Mesenteric fat pad (tissue), 1 donor: ENCODE measurements around the gene NRDC. TPM values are rescaled to one million over a fixed set of nuclear protein-coding genes. Genes with fewer than 3 reads are reported as not detected.
A peak's percentile ranks its signal among the peaks of the same experiment; 100 is the strongest.

Experiments
- DNase-seq: peaks from one replicate; pipeline ENCODE4 v3.0.0-alpha.2; 2020; ENCODE audit warnings: low spot score
- long read RNA-seq: library from polyadenylated mRNA; unstranded; transcript quantifications from one replicate; pipeline ENCODE4 v2.0.0, GENCODE V29; 2020
- total RNA-seq: library from RNA; stranded (reverse); fragmentation: NEBNext Ultra II Directional; extraction: Animal tissue kit (Norgen Biotek cat#: 25700); gene quantifications from one replicate; pipeline ENCODE4 v1.2.1, GENCODE V29; 2021
- donor health status: DM: yes; HTN: yes; CAD: no.

The NRDC gene, protein sequence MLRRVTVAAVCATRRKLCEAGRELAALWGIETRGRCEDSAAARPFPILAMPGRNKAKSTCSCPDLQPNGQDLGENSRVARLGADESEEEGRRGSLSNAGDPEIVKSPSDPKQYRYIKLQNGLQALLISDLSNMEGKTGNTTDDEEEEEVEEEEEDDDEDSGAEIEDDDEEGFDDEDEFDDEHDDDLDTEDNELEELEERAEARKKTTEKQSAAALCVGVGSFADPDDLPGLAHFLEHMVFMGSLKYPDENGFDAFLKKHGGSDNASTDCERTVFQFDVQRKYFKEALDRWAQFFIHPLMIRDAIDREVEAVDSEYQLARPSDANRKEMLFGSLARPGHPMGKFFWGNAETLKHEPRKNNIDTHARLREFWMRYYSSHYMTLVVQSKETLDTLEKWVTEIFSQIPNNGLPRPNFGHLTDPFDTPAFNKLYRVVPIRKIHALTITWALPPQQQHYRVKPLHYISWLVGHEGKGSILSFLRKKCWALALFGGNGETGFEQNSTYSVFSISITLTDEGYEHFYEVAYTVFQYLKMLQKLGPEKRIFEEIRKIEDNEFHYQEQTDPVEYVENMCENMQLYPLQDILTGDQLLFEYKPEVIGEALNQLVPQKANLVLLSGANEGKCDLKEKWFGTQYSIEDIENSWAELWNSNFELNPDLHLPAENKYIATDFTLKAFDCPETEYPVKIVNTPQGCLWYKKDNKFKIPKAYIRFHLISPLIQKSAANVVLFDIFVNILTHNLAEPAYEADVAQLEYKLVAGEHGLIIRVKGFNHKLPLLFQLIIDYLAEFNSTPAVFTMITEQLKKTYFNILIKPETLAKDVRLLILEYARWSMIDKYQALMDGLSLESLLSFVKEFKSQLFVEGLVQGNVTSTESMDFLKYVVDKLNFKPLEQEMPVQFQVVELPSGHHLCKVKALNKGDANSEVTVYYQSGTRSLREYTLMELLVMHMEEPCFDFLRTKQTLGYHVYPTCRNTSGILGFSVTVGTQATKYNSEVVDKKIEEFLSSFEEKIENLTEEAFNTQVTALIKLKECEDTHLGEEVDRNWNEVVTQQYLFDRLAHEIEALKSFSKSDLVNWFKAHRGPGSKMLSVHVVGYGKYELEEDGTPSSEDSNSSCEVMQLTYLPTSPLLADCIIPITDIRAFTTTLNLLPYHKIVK
- total RNA-seq = 129 TPM
- long read RNA-seq, transcript NRDC-201 (31 exons, 3,691 nt) = major isoform, 29 of 99 reads
- long read RNA-seq, transcript NRDC-211 (2 exons, 1,020 nt) = minor isoform, 9 of 99 reads
- long read RNA-seq, partial matches to known transcripts = 45 of 99 reads
- long read RNA-seq, other reads (novel, unspliced or antisense) = 13 of 99 reads

DNA sequence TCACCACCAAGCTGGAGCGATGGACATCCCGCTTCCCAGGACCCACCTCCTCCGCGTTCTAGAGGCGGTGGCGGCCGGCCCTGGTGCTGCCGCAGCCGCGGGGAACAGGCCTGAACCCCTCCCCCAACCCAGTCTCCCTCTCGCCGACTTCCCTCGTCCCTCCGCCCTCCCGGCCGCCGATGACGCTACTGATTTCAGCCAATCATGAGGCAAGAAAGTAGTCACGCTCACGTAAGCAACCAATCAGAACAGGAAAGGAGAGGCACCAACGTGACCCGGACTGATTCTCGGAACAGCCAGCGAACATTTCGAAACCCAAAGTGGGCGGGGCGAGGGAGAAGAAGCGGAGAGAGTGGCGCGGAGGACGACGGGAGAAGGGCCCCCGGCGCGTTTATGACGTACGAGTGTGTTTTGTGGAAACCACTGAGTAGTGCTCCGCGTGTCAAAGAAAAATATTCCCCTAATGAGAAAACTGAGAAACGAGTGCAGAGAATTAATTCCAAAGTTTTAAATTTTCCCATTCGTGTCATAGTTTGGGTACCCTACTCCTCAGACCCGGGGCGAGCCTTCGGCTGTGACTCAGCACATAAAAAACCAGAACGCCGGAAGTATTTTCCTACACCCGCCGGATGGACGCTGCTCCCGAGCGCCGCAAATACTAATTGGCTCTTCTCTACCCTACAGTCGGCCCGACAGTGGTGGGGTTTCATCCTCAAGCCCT is at the start of gene NRDC:
NRDC (minus strand) TSS at position 112 of the 721 bp plus-strand sequence. CDS start 112 bp downstream, outside the sequence.
- DNase-seq = peak; percentile 99

DNA sequence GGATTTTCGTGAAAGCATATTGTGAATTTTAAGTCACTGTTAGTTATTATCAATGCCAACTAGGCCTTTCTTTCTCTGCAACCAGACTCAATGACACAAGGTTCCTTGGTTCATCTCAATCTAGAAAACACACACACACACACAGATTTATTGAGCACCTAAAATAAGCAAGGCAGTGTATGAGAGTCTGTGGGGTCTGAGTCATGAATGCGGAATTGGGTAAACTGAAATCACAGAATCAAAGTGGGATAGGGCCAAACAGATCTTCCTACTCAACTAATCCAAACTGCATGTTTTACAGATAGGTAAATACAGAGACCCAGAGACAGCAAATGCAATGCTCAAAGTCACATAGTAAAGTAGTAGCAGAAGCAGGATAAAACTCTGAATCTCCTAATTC is 48.5 kb upstream of the NRDC start:
- DNase-seq = no peak

DNA sequence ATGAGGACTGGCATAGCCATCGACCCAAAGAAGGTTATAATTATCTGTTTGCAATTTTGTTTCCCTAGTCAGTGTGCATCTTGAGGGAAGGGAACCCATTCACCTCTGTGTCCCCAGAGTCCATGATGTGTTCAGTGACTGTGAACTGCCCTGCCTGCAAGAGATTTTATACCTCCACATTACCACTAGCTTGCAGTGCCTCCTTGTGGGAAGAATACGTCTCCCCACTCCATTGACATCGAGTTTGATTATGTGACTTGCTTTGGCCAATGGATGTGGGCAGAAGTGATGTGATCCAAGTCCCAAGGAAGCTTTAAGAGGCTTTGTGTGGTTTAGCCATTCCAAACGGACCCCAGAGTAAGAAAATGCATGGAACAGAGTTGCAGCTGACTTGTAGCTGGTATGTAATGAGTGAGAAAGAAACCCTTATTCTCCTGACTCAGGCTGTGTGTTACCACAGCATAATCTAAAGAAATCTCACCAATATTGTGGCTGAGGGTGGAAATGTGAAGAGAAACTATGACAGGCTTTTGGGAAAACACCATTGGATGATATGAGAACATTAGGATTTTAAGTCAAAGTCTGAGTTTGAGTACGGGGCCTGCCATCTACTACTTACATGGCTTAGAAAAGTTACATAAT is 47.8 kb upstream of the NRDC start:
- DNase-seq = no peak

DNA sequence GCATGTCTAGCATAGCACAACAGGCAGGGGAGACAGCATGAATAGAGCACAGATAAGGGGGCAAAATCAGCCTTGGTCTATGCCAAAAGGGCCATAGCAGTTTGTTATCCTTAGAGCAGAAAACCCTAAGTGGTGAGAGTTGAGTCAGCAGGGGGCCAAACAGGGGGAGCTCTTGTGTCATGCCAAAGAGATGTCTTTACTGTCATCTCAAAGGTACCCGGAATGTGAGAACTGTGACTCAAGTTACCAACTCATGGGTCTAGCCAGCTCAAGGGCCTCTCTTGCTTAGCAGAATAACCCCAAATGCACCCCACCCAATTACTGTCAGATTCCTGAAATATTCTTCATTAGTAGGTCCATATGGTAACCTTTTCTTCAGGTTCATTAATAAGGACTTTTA is 45.9 kb upstream of the NRDC start:
- DNase-seq = no peak

DNA sequence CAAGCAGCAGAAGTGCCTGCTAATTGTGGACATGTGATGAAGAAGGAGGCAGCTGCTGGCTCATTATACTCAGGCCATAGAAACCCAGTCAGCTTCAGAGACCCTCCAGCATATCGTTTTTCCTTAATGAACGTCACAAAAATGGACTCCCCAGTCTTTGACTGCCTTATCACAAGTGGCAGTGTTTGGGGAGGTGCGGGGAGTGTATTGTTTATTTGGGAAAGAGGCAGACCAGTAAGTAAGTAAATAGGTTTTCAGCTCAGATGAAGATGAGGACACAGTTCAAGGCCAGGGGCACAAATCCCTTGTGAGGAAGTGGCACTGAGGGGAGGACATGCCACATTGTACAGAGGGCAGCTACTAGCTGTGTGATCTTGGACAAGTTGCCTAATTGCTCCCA is 43.5 kb upstream of the NRDC start:
- DNase-seq = no peak

DNA sequence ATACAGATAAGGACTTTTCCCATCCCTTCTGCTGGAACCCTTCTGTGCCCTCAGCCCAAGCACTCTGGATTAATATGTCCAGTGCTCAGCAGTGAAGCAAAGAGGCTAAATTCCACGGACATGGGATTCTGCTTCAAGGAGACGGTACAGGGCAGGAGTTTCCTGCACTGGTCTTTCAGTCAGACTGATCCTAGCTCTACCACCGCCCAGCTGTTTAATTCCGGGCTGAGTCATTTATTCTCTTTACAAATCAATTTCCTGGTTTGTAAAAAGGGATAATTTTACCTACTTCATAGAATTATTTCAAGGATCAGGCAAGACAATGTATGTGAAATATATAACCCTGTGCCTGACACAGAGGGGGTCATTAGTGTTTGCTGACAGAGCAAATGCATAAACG is 41.6 kb upstream of the NRDC start:
- no peak for DNase-seq

DNA sequence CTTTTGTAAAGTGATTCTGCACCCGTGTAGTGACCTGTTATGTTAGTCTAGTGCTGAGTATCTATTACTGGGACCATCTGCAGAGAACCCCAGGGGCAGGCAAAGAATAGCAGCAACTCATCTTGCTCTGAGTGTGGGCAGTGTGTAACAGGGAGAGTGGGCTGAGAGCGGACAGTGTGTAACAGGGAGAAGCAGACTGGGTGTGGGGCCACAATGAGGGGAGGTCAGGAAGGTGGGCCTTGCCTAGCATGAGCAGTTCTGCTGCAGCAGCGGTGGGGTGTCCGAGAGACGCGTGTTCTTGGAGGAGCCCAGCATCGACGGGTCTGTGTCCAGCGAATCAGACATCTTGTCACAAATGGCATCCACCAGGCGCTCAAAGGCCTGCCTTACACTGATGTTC is 41.2 kb upstream of the NRDC start:
- DNase-seq = no peak

DNA sequence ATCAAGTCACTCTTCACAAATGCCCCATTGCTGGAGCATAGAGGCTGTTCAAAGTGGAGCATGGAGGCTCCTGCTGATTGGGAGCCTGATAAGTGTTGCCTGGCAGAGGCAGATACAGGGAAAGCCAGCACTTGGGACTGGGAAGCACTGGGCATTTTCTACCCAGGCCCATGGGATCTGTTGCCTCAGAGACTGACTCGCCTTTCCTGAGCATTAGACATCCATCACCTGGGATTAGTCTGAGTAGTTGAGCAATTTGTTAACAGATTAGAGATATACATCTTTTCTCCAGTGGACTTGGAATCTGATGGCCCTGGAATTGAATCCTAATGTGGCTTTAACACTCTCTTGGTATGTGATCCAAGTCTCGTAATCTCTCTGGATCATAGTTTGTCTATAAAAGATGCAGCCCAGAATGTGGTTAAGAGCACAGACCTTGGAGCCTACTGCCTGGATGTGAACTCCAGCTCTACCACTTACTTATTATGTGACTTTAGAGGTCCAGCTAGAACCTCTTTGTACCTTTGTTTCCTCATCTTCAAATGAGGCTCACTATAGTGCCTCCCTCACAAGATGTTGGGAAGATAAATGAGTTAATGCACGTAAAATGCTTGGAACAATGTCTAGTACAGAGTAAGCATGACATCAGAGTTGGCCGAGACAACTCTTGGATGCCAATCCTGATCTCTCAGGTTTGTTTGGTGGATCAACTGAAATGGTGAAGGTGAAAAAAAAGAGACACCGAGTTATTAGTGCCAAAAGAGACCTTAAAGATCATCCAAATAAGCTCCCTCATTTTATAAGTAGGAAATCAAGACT is 38.3 kb upstream of the NRDC start:
- no peak for DNase-seq

DNA sequence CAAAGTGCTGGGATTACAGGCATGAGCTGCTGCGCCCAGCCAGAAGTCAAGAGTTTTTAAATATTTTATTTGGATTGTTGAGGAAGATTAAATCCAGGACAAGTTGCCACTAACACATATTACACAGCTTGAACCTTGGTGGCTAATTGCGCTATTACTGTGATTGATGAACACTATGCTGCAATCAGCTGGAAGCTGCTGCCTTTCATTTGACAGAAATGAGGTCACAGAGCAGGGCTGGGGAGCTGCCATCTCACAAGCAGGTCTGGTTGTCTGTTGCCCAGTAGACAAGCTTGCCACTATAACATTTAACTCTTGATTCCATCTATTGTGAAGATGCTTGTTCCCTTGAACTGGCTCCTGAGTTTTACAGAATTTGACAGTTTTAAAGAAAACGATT is 37.4 kb upstream of the NRDC start:
- DNase-seq = no peak

DNA sequence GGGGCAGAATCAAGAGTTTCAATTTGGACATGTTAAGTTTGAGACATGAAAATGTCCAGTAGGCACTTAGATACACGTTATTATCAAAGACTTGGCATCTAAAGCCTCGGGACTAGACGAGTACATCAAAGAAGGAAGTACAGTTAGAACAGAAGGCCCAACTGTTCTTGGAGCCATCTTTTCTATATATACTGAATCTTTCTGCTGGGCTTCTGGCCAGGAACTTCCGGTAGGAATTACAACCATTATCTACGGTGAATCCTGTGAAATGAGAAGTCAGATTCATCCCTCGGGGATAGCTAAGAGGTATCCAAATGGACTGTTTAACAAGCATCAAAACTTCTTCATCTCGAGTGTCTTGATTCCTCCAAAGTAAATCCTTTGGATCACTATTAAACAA is 34.4 kb upstream of the NRDC start:
- no peak for DNase-seq

DNA sequence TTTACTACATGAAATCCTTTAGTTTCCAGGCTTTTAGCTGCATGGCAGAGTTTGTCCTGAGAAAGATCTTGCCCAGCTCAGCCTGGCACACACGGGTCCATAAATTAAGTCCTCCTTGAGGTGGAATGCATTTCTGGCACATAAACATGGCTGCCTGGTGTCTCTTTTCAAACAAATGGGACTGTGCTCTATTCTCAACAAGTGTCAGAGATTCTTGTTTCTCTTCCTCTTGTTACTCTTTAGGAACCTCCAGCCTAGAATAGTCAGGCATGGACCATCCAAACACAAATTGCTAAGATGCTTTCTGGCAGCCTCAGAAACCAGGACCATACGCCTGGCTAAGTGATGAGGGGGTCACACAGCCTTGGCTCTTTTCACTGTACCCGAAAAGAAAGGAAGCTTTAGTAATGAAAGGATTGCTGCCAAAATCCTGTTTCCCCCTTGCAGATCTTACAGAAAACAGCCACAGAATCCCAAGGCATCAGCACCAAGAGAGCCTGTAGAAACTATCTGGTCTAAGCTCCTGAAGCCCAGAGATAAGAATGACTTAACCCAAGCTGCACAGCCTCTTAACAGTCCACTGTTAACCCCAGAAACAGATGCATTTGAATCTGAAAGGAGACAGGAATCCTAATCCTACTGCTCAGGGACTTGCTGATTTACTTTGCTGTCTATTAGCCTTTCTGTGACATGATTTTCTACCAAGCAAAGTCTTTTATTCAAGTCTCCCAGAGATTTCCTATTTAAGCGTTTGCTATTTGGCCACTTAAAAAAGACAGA is 31.9 kb upstream of the NRDC start:
- no peak for DNase-seq

DNA sequence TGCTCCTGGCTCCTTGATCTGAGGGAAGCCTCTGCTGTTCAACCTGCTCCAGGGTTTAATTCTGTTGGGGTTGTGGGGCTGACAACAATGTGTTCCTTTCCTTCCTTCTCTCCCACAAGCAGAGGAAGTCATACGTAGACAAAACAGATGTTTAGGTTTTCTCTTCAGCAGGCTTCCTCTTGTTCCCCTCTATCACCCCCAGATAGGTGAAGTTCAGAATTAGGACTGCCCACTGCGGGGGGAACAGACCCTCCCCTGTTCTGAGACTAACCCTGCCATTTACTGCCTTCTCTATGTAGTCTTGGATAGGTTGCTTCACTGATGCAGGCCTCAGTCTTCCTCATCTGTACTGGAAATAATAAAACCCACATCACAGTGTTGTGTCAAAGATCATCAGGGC is 30.0 kb upstream of the NRDC start:
- DNase-seq = no peak

DNA sequence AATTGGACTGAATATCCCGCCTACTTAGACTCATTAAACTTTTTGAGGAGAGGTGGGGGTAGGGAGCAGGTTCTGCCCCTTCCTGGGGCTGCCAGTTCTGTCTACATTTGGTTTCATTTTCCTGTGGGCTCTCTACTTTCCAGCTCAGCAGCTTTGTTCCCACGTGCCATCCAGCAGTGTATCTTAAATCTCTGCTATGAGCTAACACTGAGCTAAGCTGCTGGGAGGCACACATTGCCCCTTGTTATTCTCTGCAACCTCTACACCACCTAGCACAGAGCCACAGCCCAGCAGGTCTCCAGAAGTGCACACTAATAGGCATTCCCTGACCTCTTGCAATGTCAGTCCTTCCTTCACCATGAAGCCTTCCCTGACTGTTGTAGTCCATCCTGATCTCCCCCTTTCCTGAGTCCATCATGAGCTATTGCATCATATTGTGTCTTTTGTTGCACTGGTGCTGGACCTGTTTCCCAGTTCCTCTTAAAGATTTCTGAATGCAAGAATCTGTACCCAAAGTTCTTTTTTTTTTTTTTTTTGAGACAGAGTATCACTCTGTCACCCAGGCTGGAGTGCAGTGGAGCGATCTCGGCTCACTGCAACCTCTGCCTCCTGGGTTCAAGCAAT is 28.7 kb upstream of the NRDC start:
- no peak for DNase-seq

DNA sequence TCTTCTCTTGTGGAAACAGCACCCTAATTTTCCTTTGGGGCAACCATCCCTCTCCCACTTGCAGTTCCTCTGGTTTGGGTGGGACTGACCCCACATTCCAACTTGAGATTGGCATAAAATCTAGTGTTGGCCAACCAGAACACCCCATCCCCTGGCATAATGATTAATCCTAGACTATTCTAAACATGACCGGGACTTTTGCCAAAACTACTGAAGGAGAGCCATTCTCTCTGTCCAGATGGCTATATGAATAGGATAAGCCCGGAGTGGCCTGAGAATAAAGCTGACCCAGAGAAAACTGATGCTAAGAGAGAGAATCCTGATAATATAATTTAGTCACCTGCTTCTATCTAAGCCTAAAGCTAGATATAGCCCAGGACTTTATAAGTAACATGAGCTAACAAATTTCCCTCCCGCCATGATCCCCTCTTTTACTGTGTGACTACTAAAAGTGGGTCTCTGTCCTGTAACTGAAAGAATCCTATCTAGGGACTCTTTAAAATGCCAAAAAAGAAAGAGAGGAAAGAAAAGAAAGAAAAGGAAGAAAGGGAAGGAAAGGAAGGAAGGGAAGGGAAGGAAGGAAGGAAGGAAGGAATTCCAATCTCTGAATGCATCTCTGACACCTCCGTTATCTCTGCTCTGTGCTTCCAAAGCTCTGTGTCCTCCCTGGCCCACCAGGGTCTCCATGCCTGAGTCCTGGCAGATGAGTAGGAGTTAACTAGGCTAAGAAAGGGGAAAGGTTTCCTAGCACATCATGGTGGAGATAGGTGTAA is 28.0 kb upstream of the NRDC start:
- DNase-seq = no peak

DNA sequence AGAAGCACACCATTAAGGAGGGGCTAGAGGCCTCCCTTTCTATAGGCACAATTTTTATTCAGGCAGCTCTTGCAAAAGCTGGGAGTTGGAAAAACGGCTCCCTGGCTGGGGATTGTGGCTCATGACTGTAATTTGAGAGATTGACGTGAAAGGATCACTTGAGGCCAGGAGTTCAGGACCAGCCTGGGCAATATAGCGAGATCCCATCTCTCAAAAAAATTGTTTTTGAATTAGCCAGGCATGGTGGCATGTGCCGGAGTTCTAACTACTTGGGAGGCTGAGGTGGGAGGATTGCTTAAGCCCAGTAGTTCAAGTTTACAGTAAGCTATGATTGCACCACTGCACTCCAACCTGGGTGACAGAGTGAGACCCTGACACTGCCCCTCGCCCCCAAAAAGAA is 23.9 kb upstream of the NRDC start:
- DNase-seq = no peak

DNA sequence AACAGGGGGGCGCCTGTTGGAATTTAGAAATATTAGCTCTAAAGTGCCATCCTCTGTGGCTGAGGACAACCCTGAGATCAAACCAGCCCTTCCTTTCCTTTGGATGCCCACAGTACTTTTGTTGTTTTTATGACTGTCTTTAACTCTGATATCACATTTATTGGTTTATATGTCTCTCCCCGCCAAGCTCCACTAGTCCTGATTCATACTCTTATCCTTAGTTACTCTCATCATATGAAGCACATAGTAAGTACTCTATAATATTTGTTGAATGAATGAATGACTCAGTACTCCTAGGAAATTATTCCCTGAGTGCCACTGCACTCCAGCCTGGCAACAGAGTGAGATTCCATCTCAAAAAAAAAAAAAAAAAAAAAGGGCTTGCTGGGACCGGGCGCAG is 22.6 kb upstream of the NRDC start:
- DNase-seq = no peak

DNA sequence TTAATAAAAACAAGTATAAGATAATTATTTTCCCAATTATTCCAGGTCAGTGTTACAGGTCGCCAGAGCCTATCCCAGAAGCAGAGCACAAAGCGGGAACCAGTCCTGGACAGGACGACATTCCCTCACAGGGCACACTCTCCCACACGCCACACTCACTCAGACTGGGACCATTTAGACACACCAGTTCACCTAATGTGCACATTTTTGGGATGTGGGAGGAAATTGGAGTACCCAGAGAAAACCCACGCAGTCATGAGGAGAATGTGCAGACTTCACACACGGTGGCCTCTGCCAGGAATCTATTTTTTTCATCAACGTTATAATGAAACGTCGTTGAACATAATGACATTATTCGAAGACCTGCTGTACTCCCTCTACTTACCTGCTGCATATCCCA is 20.5 kb upstream of the NRDC start:
- DNase-seq = no peak
